PC-3 (cell line): Measurements from ENCODE around the gene NOP9. TPM values are rescaled to one million over a fixed set of nuclear protein-coding genes. Genes with fewer than 3 reads are reported as not detected.
A peak's percentile ranks its signal among the peaks of the same experiment; 100 is the strongest.
"Not testable (repeated sequence)": the region's sequence is repeated elsewhere in the genome, so short reads cannot be mapped to it uniquely, and the experiment has no call there.

Experiments
- ATAC-seq: fragments of 200-7000 bp; cut with Tn5 transposase; 2 replicates; pipeline ENCODE4 v1.9.1; 2020; ENCODE audit warnings: mild to moderate bottlenecking, moderate library complexity
- BruUV-seq: library from RNA; stranded (reverse); fragments of 400-500 nt; replicated peaks from 2 replicates; lab custom pipeline; 2021; lab: Mats Ljungman, UMichigan
- CTCF ChIA-PET: fragments of 300-600 bp; sonication (Branson Sonifier 250); formaldehyde crosslinking; loops from one replicate; lab custom pipeline; 2022; ENCODE audit warnings: antibody characterized with exemption; lab: Charles Lee
- POLR2A ChIA-PET: fragments of 300-600 bp; sonication (Branson Sonifier 250); formaldehyde crosslinking; loops from one replicate; lab custom pipeline; 2022; ENCODE audit warnings: antibody characterized with exemption; ENCODE audit not compliant: unreplicated experiment; lab: Charles Lee
- DNase-seq: peaks from one replicate; pipeline ENCODE4 v3.0.0-alpha.2; 2015
- H2AFZ ChIP-seq: fragments of 300-600 bp; sonication (generic); 2 replicates; pipeline ENCODE4 v1.6.0; 2016; ENCODE audit warnings: antibody characterized with exemption, low read length
- H3F3A ChIP-seq: fragments of 300-600 bp; sonication (generic); one replicate; pipeline ENCODE4 v1.6.0; 2017; ENCODE audit warnings: antibody characterized with exemption, low read length, control low read depth, mild to moderate bottlenecking; ENCODE audit not compliant: unreplicated experiment
- H3K27ac ChIP-seq: fragments of 300-600 bp; sonication (generic); 2 replicates; pipeline ENCODE4 v1.5.1; 2016; ENCODE audit warnings: mild to moderate bottlenecking, low read length
- H3K27me3 ChIP-seq: fragments of 300-600 bp; sonication (generic); 2 replicates; pipeline ENCODE4 v1.6.1; 2016; ENCODE audit warnings: low read length, mixed read lengths
- H3K36me3 ChIP-seq: fragments of 300-600 bp; sonication (generic); 2 replicates; pipeline ENCODE4 v1.6.1; 2016; ENCODE audit warnings: low read depth, mixed run types, low read length, mixed read lengths
- H3K4me1 ChIP-seq: fragments of 300-600 bp; sonication (generic); 2 replicates; pipeline ENCODE4 v1.5.1; 2016; ENCODE audit warnings: low read length; ENCODE audit not compliant: insufficient read depth
- H3K4me2 ChIP-seq: fragments of 300-600 bp; sonication (generic); 2 replicates; pipeline ENCODE4 v1.6.0; 2016; ENCODE audit warnings: low read length
- H3K4me3 ChIP-seq: fragments of 300-600 bp; sonication (generic); 2 replicates; pipeline ENCODE4 v1.5.1; 2016; ENCODE audit warnings: mild to moderate bottlenecking, low read length, mixed read lengths
- H3K79me2 ChIP-seq: fragments of 300-600 bp; sonication (generic); 2 replicates; pipeline ENCODE4 v1.6.1; 2017; ENCODE audit warnings: low read length, mixed read lengths
- H3K9ac ChIP-seq: fragments of 300-600 bp; sonication (generic); 2 replicates; pipeline ENCODE4 v1.6.0; 2016; ENCODE audit warnings: mild to moderate bottlenecking, low read length
- H3K9me2 ChIP-seq: fragments of 300-600 bp; sonication (generic); replicated peaks from 2 replicates; pipeline ENCODE4 v1.6.1; 2016; ENCODE audit warnings: mixed run types, low read length, mixed read lengths
- H3K9me3 ChIP-seq: fragments of 300-600 bp; sonication (generic); 2 replicates; pipeline ENCODE4 v1.6.1; 2016; ENCODE audit warnings: low read length, mixed read lengths
- H4K20me1 ChIP-seq: fragments of 300-600 bp; sonication (generic); 2 replicates; pipeline ENCODE4 v1.6.1; 2016; ENCODE audit warnings: low read length, mixed read lengths
- CTCF ChIP-seq: fragments of 300-600 bp; sonication (generic); conservative IDR thresholded peaks from 2 replicates; pipeline ENCODE4 v1.5.1; 2017; ENCODE audit warnings: antibody characterized with exemption, low read depth, mild to moderate bottlenecking, low read length
- EZH2 ChIP-seq: fragments of 300-600 bp; sonication (generic); IDR thresholded peaks from one replicate; pipeline ENCODE4 v1.6.1; 2017; ENCODE audit warnings: antibody characterized with exemption, mild to moderate bottlenecking, low read length; ENCODE audit not compliant: unreplicated experiment
- EZH2phosphoT487 ChIP-seq: fragments of 300-600 bp; sonication (generic); IDR thresholded peaks from 2 replicates; pipeline ENCODE4 v1.6.1; 2018; ENCODE audit warnings: mild to moderate bottlenecking, antibody characterized with exemption, low read length, borderline replicate concordance
- intact Hi-C: fragments of 100-400 bp; cut with micrococcal nuclease; formaldehyde crosslinking; loops from 2 replicates; pipeline ENCODE4 v1.9.0; 2023
- total RNA-seq: library from RNA; depleted of rRNA; stranded (reverse); fragments of >200 nt; gene quantifications from 2 replicates; pipeline ENCODE4 v1.2.3, GENCODE V29; 2014

The NOP9 gene
- total RNA-seq, 1 experiment from 2014 or later = 30.4 TPM

- H3K9me2 ChIP-seq = no peaks in the 10 kb centered on the region
- peak; percentile 45 for DNase-seq
- no TSS peak for BruUV-seq
- no peak overlapping the region for H2AFZ ChIP-seq
- no peaks in the 10 kb centered on the region for H3K36me3 ChIP-seq
- peaks cover 13% of the 10 kb centered on the region; the same call in 1 of the 2 replicates for H3K27me3 ChIP-seq
- intact Hi-C loops = no loop called here
- H3K79me2 ChIP-seq = no peaks in the 10 kb centered on the region
- H3F3A ChIP-seq = no peaks in the 10 kb centered on the region
- CTCF ChIA-PET = interaction anchor here (0.6 kb wide), 1 partner anchor 25 kb away, joined by 3 read pairs; no protein-coding TSS in a partner anchor
- no peak overlapping the region for H3K9ac ChIP-seq
- no peak overlapping the region for H3K4me3 ChIP-seq
- no peak overlapping the region for H3K4me2 ChIP-seq
- no peaks in the 10 kb centered on the region for H4K20me1 ChIP-seq
- TF ChIP-seq CTCF (no peak), EZH2 (no peak), EZH2phosphoT487 (no peak)
- ATAC-seq = peak; percentile 38
- no peaks in the 10 kb centered on the region for H3K9me3 ChIP-seq
- peaks cover 8% of the 10 kb centered on the region; the same call in 1 of the 2 replicates for H3K4me1 ChIP-seq
- POLR2A ChIA-PET = no interaction called here
- 0 out of 2 replicates have a peak overlapping the region, but pooled peaks have one; percentile 13 for H3K27ac ChIP-seq
These were observed 54.2 kb downstream of the NOP9 start for GRCh38 chr14:24353559-24354481.

DNA sequence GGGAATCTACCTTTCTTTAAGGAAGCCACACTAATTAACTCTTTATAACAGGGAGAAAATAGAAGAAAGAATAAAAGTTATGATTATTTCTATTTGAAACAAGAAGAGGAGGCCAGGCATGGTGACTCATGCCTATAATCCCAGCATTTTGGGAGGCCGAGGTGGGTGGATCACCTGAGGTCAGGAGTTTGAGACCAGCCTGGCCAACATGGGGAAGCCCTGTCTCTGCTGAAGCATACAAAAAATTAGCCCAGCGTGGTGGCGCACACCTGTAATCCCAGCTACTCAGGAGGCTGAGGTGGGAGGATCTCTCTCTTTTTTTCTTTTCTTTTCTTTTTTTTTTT lies 54.8 kb downstream of the NOP9 start:
- DNase-seq, H3K9ac ChIP-seq, H3K4me2 ChIP-seq, H3K4me1 ChIP-seq, H4K20me1 ChIP-seq, H3K9me2 ChIP-seq, H2AFZ ChIP-seq, ATAC-seq, H3K9me3 ChIP-seq, H3K27me3 ChIP-seq, H3F3A ChIP-seq, BruUV-seq, H3K79me2 ChIP-seq, H3K4me3 ChIP-seq, intact Hi-C loops, H3K36me3 ChIP-seq, POLR2A ChIA-PET: not testable (repeated sequence)
- CTCF ChIA-PET = interaction anchor here (0.6 kb wide), 1 partner anchor 25 kb away, joined by 3 read pairs; no protein-coding TSS in a partner anchor
- 0 out of 2 replicates have a peak overlapping the region, but pooled peaks have one; percentile 13 for H3K27ac ChIP-seq

DNA sequence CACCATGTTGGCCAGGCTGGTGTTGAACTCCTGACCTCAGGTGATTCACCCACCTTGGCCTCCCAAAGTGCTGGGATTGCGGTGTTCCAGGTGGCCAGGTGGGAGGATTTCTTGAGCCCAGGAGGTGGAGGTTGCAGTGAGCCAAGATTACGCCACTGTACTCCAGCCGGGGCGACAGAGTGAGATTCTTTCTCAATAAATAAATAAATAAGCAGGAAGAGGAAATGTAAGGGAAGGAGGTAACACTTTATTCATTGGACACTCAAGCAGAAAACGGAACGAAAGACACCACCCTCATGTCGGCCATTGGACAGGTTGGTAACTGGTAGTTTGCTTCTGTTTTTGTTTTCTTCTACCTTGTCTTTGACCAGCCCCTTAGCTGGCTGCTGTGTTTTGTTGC lies 55.4 kb downstream of the NOP9 start:
- peaks cover 1% of the 10 kb centered on the region; the same call in 1 of the 2 replicates for H3K27me3 ChIP-seq
- DNase-seq = no peak
- no peak overlapping the region for H2AFZ ChIP-seq
- H3K4me3 ChIP-seq = no peak overlapping the region
- no peak overlapping the region for H3K27ac ChIP-seq
- no peak for TF ChIP-seq CTCF
- no peak for TF ChIP-seq EZH2
- TF ChIP-seq EZH2phosphoT487 = no peak
- no peak overlapping the region for H3K9ac ChIP-seq
- CTCF ChIA-PET = interaction anchor here (0.6 kb wide), 2 partner anchors 11 to 24 kb away, joined by 3 read pairs; no protein-coding TSS in a partner anchor
- no peaks in the 10 kb centered on the region for H3K9me2 ChIP-seq
- POLR2A ChIA-PET = no interaction called here
- no peaks in the 10 kb centered on the region for H3K9me3 ChIP-seq
- H3K4me1 ChIP-seq = peaks cover 8% of the 10 kb centered on the region; the same call in 1 of the 2 replicates
- H3K79me2 ChIP-seq = no peaks in the 10 kb centered on the region
- H3K36me3 ChIP-seq = no peaks in the 10 kb centered on the region
- no peak overlapping the region for H3K4me2 ChIP-seq
- no peak for ATAC-seq
- intact Hi-C loops = no loop called here
- no peaks in the 10 kb centered on the region for H4K20me1 ChIP-seq
- BruUV-seq = no TSS peak
- H3F3A ChIP-seq = no peaks in the 10 kb centered on the region
